OCI-LY1 (cell line): ENCODE data around the gene PP2D1.

Experiments
- H2AFZ ChIP-seq: fragments of 200-600 bp; sonication (generic), shearing (Covaris generic); 2 replicates; pipeline ENCODE4 v1.6.0; 2014; ENCODE audit warnings: antibody characterized with exemption, mild to moderate bottlenecking, low read length
- H3F3A ChIP-seq: fragments of 200-600 bp; sonication (generic), shearing (Covaris generic); 2 replicates; pipeline ENCODE4 v1.6.0; 2014; ENCODE audit warnings: mild to moderate bottlenecking, antibody characterized with exemption, low read length, moderate library complexity; ENCODE audit not compliant: insufficient read depth
- H3K27ac ChIP-seq: fragments of 200-600 bp; sonication (generic); 2 replicates; pipeline ENCODE4 v1.5.1; 2014; ENCODE audit warnings: low read length, mixed run types, mild to moderate bottlenecking, low read depth; ENCODE audit not compliant: poor library complexity, severe bottlenecking
- H3K27me3 ChIP-seq: fragments of 200-600 bp; sonication (generic); 2 replicates; pipeline ENCODE4 v1.6.0; 2014; ENCODE audit warnings: antibody characterized with exemption, mild to moderate bottlenecking, low read length, moderate library complexity; ENCODE audit not compliant: insufficient read depth
- H3K36me3 ChIP-seq: fragments of 200-600 bp; sonication (generic); 2 replicates; pipeline ENCODE4 v1.6.1; 2014; ENCODE audit warnings: mild to moderate bottlenecking, antibody characterized with exemption, low read length, moderate library complexity, mixed read lengths; ENCODE audit not compliant: insufficient read depth
- H3K4me1 ChIP-seq: fragments of 200-600 bp; sonication (generic); 2 replicates; pipeline ENCODE4 v1.5.1; 2014; ENCODE audit warnings: mild to moderate bottlenecking, low read length, moderate library complexity; ENCODE audit not compliant: insufficient read depth, severe bottlenecking
- H3K4me2 ChIP-seq: fragments of 200-600 bp; sonication (generic), shearing (Covaris generic); 2 replicates; pipeline ENCODE4 v1.6.1; 2014; ENCODE audit warnings: low read length
- H3K4me3 ChIP-seq: fragments of 200-600 bp; sonication (generic); 2 replicates; pipeline ENCODE4 v1.5.1; 2014; ENCODE audit warnings: low read length, low read depth, mild to moderate bottlenecking, mixed read lengths; ENCODE audit not compliant: poor library complexity, severe bottlenecking
- H3K79me2 ChIP-seq: fragments of 200-600 bp; shearing (Covaris generic); 2 replicates; pipeline ENCODE4 v1.6.1; 2016; ENCODE audit warnings: mixed run types, low read length, mixed read lengths; ENCODE audit not compliant: insufficient read depth
- H3K9ac ChIP-seq: fragments of 200-600 bp; sonication (generic), shearing (Covaris generic); 2 replicates; pipeline ENCODE4 v1.6.1; 2014; ENCODE audit warnings: mild to moderate bottlenecking, low read length, mixed read lengths
- H3K9me2 ChIP-seq: fragments of 200-600 bp; sonication (generic), shearing (Covaris generic); 2 replicates; pipeline ENCODE4 v1.6.1; 2014; ENCODE audit warnings: low read depth, mild to moderate bottlenecking, low read length, mixed read lengths
- H3K9me3 ChIP-seq: fragments of 200-600 bp; shearing (Covaris generic); 2 replicates; pipeline ENCODE4 v1.6.1; 2014; ENCODE audit warnings: low read length, mixed read lengths
- H4K20me1 ChIP-seq: fragments of 200-600 bp; sonication (generic), shearing (Covaris generic); 2 replicates; pipeline ENCODE4 v1.6.0; 2016; ENCODE audit warnings: mild to moderate bottlenecking, low read length; ENCODE audit not compliant: insufficient read depth
- EZH2 ChIP-seq: fragments of 200-600 bp; sonication (generic), shearing (Covaris generic); IDR thresholded peaks from 2 replicates; pipeline ENCODE4 v1.8.0; 2017; ENCODE audit warnings: borderline replicate concordance, mixed run types, mild to moderate bottlenecking, antibody characterized with exemption, low read length, moderate library complexity, mixed read lengths
- TF ChIP-seq, protein P1 (sequence below): fragments of 200-600 bp; sonication (generic), shearing (Covaris generic); IDR thresholded peaks from 2 replicates; pipeline ENCODE4 v1.5.1; 2017; ENCODE audit warnings: mild to moderate bottlenecking, antibody characterized with exemption, low read length, moderate library complexity, mixed read lengths

The PP2D1 gene

DNA sequence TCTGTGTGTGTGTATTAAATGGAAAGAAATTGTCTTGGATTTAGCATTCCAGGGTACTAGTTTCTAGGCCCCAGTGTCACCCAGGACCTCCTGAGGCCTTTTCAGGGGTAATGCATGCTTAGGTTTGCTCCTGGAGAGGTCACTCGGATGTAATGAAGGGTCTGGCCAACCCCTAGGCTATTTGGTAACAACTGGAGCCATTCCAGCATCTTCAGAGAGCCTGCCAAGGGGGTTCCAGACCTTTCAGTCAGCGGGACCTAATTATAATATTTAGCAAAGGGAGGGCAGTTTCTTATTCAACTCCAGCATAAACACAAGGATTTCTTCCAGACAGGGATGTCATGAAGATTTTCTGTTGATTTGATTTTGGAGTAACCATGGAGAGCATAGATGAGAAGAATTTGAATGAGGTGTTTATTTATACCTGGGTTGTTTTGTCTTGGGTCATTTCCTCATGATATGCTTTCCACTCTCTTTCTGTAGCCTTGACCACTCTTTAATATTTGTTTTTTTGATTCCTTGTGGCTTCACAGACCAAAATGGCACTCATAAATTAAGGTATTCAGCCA is 45.6 kb upstream of the PP2D1 start:
- H4K20me1 ChIP-seq: no peaks in the 10 kb centered on the region
- H3K4me2 ChIP-seq: no peak overlapping the region
- peaks cover 43% of the 10 kb centered on the region for H3K79me2 ChIP-seq
- TF ChIP-seq, protein P1, sequence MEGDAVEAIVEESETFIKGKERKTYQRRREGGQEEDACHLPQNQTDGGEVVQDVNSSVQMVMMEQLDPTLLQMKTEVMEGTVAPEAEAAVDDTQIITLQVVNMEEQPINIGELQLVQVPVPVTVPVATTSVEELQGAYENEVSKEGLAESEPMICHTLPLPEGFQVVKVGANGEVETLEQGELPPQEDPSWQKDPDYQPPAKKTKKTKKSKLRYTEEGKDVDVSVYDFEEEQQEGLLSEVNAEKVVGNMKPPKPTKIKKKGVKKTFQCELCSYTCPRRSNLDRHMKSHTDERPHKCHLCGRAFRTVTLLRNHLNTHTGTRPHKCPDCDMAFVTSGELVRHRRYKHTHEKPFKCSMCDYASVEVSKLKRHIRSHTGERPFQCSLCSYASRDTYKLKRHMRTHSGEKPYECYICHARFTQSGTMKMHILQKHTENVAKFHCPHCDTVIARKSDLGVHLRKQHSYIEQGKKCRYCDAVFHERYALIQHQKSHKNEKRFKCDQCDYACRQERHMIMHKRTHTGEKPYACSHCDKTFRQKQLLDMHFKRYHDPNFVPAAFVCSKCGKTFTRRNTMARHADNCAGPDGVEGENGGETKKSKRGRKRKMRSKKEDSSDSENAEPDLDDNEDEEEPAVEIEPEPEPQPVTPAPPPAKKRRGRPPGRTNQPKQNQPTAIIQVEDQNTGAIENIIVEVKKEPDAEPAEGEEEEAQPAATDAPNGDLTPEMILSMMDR: no peak
- TF ChIP-seq EZH2: no peak
- H3K4me1 ChIP-seq: peaks cover 42% of the 10 kb centered on the region
- no peak overlapping the region for H3K9ac ChIP-seq
- H3K9me2 ChIP-seq: no peaks in the 10 kb centered on the region
- H3K27ac ChIP-seq: peak overlapping the region; percentile 60
- H3K27me3 ChIP-seq: no peaks in the 10 kb centered on the region
- H3F3A ChIP-seq: 0 out of 2 replicates have a peak, but pooled peaks cover 6% of the 10 kb centered on the region
- no peaks in the 10 kb centered on the region for H3K36me3 ChIP-seq
- no peak overlapping the region for H2AFZ ChIP-seq
- no peak overlapping the region for H3K4me3 ChIP-seq
- H3K9me3 ChIP-seq: no peaks in the 10 kb centered on the region

DNA sequence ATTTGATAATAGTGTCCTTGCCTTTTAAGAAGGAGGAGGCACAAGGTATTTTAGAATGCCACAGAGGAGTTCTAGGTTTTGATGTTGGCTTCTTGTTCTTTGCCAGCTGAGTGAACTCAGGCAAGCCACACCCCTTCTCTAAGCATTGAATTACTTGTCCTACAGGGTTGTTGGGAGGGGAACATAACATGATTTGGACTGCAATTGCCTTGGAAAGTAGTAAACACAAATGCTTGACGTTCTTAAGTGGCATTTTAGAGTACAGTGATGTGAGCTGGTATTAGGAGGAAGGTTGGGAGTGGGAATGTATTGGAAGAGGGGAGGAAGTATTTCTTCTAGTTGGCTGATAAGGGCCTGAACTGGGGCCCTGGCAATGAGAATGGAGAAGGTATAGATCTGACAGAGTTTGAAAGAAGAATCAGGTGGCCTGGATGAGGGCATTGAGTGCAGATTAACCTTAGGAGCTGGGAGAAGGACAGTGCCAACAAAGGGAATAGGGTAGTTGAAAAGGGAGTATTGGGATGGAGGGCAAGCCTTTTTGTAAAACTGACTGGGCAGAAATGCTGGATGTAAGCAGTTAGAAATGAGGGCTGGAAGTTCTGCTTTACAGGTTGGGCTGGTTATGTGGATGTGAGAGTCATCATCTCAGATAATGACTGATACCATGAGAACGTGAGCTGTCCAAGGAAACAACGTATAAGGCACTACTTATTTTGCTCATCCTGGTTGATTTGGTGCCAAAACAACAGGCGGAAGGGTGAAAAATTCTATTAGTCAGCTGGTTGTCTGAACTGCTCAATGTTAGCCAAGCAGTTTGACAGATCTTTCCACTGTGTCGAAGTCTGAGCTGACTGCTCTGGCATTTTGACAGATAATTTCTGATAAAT is 44.9 kb upstream of the PP2D1 start:
- Histone ChIP-seq H3K27me3 (no peaks in the 10 kb centered on the region), H3K79me2 (peaks cover 40% of the 10 kb centered on the region), H3F3A (0 out of 2 replicates have a peak, but pooled peaks cover 6% of the 10 kb centered on the region), H3K9me3 (no peaks in the 10 kb centered on the region), H2AFZ (no peak overlapping the region), H3K4me2 (no peak overlapping the region), H3K4me3 (no peak overlapping the region), H3K9ac (no peak overlapping the region), H3K36me3 (no peaks in the 10 kb centered on the region), H3K4me1 (peaks cover 42% of the 10 kb centered on the region), H3K27ac (peak overlapping the region; percentile 60), H3K9me2 (no peaks in the 10 kb centered on the region), H4K20me1 (no peaks in the 10 kb centered on the region)
- TF ChIP-seq EZH2: no peak
- TF ChIP-seq, protein P1: no peak

DNA sequence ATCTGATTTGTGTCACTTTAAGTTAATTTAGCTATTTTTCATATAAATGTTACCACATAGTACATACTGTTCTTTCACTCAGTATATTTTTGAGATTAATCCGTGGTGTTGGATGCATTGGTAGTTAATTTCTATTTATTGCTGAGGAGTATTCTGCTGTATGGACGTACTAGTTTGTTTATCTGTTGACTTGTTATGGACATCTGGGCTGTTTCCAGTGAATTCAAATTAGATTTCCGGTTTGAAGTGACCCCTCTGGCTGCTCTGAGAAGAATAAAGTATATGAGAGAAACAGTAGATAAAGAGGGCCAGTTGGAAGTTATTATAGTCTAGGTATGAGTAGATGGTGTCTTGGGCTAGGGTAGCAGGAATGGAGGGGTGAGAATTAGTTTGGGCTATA is 43.8 kb upstream of the PP2D1 start:
- H3K4me1 ChIP-seq: peaks cover 38% of the 10 kb centered on the region
- peaks cover 36% of the 10 kb centered on the region for H3K79me2 ChIP-seq
- H3K27ac ChIP-seq: peak overlapping the region; percentile 94
- H2AFZ ChIP-seq: no peak overlapping the region
- H3K4me2 ChIP-seq: peak overlapping the region; percentile 63
- no peaks in the 10 kb centered on the region for H3K36me3 ChIP-seq
- no peaks in the 10 kb centered on the region for H3K9me3 ChIP-seq
- H3K4me3 ChIP-seq: peak overlapping the region; percentile 23
- H4K20me1 ChIP-seq: no peaks in the 10 kb centered on the region
- TF ChIP-seq EZH2: no peak
- TF ChIP-seq, protein P1: no peak
- H3K9me2 ChIP-seq: no peaks in the 10 kb centered on the region
- H3K27me3 ChIP-seq: no peaks in the 10 kb centered on the region
- H3F3A ChIP-seq: 0 out of 2 replicates have a peak, but pooled peaks cover 6% of the 10 kb centered on the region
- H3K9ac ChIP-seq: peak overlapping the region; percentile 47; the same call in 1 of the 2 replicates
